RCC 7860 (cell line): ENCODE measurements around the gene LAMA3.

Experiments
- DNase-seq: peaks from one replicate; pipeline ENCODE4 v3.0.0-alpha.2; 2015; ENCODE audit warnings: low spot score
- FAIRE-seq: peaks from 2 replicates; lab custom pipeline; 2012; peaks lifted over from hg19 to GRCh38; lab: Jason Lieb, UNC

LAMA3 gene

GRCh38 chr18:23871410-23871809, 182.2 kb downstream of the LAMA3 start:
- DNase-seq (peak; percentile 6), FAIRE-seq (no peak)

GRCh38 chr18:23872701-23873550, 183.7 kb downstream of the LAMA3 start:
- no peak for FAIRE-seq
- DNase-seq, result no peak

GRCh38 chr18:23875966-23876895, 187.0 kb downstream of the LAMA3 start:
- DNase-seq, result no peak
- no peak for FAIRE-seq

DNA sequence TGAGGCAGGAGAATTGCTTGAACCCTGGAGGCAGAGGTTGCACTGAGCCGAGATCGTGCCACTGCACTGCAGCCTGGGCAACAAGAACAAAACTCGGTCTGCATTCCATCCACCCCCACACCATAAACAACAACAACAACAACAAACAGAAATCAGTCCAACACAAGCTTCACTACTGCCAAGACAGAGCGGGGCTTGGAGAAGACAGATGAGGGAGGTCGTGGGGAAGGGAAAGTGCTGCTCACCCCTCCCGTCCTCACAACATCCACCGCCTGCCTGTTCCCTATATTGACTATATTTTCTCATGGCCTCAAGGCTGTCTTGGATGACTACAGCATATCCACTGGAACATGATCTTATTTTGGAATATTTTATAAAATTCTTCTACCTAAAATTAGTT, 187.7 kb downstream of the LAMA3 start:
- DNase-seq (no peak), FAIRE-seq (no peak)

GRCh38 chr18:23877371-23877770, 188.1 kb downstream of the LAMA3 start:
- DNase-seq (no peak), FAIRE-seq (no peak)

GRCh38 chr18:23878336-23878900, 189.2 kb downstream of the LAMA3 start:
- FAIRE-seq, result no peak

GRCh38 chr18:23879126-23879525, 189.9 kb downstream of the LAMA3 start:
- no peak for DNase-seq
- no peak for FAIRE-seq

More at GRCh38 chr18:23878336-23878900, 189.2 kb downstream of the LAMA3 start:
- no peak for DNase-seq

GRCh38 chr18:23879544-23879943, 190.3 kb downstream of the LAMA3 start:
- no peak for DNase-seq
- FAIRE-seq, result no peak

DNA sequence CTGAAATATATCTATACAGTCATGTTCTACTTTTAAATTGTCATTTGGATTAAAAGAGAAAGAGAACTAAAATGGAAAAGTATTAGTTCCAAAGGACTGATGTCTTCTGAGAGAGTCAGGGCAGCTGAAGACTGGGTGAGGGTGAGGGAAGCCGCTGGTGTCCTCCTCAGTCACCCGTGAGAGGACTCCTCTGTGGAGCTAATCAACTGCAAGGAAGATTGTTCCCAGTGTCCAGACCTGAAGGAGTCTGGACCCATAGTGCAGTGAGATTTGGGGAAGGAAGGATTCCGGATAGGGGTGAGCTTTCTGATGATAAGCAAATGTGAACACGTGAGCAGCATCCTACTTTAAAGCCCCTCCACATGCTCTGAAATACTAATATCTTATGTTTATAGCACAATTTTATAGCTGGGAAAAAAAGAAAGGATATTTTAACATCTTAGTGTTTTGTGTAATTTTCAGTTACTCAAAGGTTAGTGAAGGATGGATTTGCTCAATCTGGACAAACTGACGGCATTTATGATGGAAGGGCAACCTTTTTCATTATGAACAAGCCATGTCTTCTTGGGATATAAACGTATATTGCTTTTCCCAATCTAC, 190.8 kb downstream of the LAMA3 start:
- FAIRE-seq, result no peak

DNA sequence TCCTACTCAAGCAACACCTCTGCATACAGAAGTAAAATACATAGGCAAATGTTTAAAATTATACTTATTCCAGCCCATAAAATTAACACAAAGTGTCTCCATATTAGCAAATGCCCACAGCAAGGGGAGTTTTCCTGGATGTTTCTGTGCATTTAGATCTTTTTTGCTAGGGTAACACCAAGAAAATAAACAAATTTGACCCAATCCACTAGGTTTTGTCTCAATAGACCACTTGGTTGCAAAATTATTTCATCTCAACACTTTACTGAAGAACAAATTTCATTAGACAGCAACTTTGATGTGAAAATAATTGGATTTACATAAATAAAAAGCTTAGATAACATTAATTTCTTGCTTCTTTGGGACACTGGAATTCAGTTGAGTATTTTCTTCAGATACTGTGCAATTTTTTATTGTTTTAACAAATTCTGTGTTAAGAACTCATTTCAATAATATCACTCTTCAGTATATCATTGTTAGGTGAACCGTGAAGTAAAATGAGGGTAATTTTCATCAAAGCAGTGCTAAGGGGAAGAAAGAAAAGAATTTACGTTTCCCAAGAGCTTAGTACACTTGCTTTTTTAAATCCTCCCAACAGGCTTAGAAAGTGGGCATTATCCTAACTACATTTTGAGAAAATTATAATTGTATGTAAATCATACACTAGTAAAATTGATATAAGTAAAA, 191.8 kb downstream of the LAMA3 start:
- no peak for DNase-seq
- no peak for FAIRE-seq

More for the DNA sequence above, 190.8 kb downstream of the LAMA3 start:
- no peak for DNase-seq

DNA sequence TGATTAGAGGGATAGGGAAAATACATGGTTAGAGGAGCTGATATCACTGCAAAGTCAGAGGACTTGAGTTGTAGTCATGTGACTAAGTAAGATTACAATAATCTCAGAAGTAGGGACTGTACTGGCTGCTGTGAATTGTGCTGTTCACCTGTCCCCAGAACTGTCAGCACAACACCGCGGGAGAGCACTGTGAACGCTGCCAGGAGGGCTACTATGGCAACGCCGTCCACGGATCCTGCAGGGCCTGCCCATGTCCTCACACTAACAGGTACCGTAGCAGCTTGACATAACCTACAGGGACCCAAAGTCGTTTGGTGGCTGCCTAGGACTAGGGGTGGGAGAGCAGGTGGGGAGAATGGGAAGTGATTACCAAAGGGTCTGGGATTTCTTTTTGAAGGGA, 192.5 kb downstream of the LAMA3 start:
- DNase-seq, result no peak
- no peak for FAIRE-seq

DNA sequence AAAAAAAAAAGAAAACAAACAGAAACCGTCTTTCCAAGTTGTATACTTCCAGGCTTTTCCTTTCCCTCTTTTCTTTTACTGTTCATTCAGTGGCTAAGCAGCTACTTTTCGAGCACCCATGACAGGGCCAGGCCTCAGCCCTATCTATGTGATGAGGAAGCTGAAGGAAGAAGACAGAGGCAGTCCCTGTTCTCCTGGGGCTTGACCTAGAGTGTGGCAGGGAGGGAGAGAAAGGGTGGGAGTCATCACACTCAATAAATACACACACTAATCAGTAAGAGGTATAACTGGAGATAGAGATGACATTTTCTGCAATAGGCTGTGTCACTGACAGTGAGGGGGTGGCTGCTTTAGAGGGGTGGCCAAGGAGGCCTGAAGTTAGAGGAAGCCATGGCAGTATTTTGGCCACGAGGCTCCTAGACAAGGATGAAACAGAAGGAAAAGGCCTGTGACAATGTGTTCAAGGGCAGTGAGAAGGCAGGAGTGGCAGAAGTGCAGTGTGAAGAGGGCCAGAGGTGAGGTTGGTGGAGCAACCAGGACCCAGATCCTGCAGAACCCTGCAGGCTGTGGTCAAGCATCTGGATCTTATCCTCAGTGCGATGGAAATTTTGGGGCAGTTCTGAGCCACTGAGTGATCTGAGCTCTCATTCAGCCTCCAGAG, 193.5 kb downstream of the LAMA3 start:
- DNase-seq (no peak), FAIRE-seq (no peak)

- no peak for FAIRE-seq
- DNase-seq, result no peak
These were observed 194.1 kb downstream of the LAMA3 start for GRCh38 chr18:23883277-23883790.

DNA sequence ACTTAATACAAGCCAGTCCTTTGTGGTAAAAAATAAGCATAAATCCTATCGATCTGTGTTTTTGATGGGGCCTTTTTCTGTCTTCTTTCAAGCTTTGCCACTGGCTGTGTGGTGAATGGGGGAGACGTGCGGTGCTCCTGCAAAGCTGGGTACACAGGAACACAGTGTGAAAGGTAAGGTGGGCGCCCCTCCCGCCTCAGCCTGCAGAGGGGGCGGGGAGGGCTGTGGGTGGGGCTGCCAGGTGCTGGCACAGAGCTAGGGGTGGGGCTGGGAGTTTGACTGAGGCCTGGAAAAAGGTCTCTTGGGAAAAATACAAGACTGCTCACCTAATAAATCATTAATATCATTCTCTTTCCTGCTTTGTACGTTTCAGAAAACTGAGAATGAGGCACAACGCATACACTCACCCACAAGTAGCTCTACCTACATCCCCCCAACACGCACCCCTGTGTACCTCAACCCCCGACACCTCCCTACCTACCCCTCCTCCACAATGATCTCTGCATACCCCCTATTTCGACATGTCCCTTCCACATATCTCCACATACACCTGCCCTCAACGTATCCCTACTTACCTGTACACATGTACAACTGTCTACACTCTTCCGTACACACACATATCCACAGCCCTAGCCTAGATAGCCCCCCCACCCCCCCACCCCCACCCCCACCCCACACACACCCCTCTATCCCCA, 195.6 kb downstream of the LAMA3 start:
- no peak for FAIRE-seq
- no peak for DNase-seq

DNA sequence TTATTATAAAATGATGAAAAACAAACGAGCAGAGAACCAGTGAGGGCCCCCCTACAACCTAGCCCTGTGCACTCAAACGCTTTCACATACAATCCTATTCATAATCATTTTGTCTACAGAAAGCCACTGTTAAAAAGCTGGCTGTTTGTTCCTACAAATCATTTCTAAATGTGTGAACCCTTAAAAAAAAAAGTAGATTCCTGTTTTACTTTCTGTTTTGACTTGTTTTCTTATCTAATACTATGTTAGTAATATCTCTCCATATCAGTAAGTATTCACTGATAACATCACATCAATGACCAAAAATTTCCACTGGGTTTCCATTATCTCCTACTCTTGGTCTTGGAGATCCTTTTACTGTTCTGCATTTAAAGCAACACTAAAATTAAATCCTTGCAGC, 196.5 kb downstream of the LAMA3 start:
- FAIRE-seq (no peak), DNase-seq (no peak)

- no peak for DNase-seq
- no peak for FAIRE-seq
These were observed 197.8 kb downstream of the LAMA3 start for GRCh38 chr18:23887035-23887434.

DNA sequence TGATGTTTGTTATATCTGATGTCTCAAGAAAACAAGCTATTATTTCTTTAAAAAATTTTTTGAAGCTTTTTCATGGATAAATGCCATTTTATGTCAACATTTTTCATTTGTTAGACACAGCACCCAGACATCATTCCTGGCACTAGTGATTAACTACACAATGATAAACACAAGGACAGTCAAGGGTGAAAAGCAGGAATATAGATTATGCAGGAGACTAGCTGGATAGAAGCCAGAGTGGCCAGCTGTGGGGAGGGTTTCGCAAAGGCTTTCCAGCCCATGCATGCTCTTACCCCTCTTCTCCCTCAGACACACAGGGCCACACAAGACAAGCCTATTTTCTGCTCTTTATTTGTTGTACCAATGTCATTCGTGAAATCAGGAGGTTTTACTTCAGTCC, 198.2 kb downstream of the LAMA3 start:
- no peak for DNase-seq
- FAIRE-seq, result no peak

- DNase-seq, result no peak
- no peak for FAIRE-seq
These were observed 199.6 kb downstream of the LAMA3 start for GRCh38 chr18:23888881-23889280.

GRCh38 chr18:23889907-23890306, 200.7 kb downstream of the LAMA3 start:
- FAIRE-seq, result no peak
- DNase-seq, result no peak
